GF-D8 (cell line): ENCODE measurements around the gene HSD17B4.
A peak's percentile ranks its signal among the peaks of the same experiment; 100 is the strongest.
"Not testable (repeated sequence)": the region's sequence is repeated elsewhere in the genome, so short reads cannot be mapped to it uniquely, and the experiment has no call there.

ENCODE experiments used
- DNase-seq: peaks from one replicate; lab custom pipeline; 2025; lab: John Stamatoyannopoulos, UW

HSD17B4 gene, protein sequence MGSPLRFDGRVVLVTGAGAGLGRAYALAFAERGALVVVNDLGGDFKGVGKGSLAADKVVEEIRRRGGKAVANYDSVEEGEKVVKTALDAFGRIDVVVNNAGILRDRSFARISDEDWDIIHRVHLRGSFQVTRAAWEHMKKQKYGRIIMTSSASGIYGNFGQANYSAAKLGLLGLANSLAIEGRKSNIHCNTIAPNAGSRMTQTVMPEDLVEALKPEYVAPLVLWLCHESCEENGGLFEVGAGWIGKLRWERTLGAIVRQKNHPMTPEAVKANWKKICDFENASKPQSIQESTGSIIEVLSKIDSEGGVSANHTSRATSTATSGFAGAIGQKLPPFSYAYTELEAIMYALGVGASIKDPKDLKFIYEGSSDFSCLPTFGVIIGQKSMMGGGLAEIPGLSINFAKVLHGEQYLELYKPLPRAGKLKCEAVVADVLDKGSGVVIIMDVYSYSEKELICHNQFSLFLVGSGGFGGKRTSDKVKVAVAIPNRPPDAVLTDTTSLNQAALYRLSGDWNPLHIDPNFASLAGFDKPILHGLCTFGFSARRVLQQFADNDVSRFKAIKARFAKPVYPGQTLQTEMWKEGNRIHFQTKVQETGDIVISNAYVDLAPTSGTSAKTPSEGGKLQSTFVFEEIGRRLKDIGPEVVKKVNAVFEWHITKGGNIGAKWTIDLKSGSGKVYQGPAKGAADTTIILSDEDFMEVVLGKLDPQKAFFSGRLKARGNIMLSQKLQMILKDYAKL

DNA sequence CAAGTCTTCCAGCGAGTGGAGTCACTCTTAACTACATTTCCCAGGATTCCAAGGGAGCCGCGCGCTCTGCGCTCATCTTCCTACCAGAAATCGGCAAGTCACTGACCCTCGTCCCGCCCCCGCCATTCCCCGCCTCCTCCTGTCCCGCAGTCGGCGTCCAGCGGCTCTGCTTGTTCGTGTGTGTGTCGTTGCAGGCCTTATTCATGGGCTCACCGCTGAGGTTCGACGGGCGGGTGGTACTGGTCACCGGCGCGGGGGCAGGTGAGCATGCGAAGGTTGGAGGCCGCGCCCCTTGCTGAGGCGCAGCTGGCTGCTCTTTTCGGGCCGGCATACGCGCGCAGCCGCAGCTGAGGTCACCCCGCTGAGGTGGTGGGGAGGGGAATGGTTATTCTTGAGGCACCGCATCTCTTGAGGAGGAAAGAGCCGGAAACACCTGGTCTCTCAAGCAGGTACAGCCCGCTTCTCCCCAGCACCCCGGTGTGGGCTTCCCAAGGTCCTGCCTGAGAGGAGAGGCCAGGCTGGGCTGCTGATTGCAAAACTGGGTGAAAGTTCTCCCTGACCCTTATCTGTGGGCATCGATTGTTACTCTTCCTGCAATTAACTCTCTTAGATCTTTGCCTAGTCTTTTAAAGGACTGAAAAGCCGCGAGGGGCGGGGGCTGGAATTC lies at the start of gene HSD17B4:
Gene HSD17B4, plus strand, starts transcription at position 125 of the 667 bp plus-strand sequence. Its CDS starts 79 bp downstream, at position 204.
- DNase-seq = peak; percentile 24

DNA sequence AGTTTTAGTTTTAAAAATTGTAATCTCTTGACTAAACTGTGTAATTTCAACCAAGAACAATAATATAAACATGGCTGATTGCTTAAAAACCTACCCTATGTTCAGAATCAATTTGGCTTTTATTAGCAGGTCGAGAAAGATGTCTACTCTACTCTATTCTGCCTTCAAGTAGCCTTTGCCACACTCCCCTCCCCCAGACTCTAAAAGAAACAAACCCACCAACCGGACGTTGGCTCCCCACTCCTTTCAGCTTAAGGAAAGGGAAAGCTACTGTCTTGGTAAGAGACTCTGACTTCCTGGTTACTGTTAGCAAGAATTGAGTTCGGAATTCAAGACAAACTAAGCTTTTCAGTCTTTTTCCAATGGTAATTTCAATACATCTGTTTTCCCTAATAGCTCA lies 49.7 kb upstream of the HSD17B4 start:
- DNase-seq = no peak

DNA sequence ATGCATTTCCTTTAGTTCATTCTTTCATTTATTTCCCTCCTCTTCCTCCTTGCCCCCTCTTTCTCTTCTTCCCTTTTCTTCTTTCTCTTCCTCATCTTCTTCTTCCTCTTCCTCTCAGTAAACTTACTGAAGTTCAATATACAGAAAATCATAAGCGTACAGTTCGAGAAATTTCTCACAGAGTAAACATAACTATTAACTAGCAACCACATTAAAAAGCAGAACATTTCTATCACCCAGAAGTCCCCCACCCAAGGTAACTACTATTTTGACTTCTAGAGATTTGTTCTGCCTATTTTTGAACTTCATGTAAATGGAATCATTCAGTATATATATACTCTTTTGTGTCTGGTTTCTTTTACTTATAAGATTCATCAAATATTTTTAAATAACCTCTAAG lies 48.3 kb upstream of the HSD17B4 start:
- DNase-seq = no peak

DNA sequence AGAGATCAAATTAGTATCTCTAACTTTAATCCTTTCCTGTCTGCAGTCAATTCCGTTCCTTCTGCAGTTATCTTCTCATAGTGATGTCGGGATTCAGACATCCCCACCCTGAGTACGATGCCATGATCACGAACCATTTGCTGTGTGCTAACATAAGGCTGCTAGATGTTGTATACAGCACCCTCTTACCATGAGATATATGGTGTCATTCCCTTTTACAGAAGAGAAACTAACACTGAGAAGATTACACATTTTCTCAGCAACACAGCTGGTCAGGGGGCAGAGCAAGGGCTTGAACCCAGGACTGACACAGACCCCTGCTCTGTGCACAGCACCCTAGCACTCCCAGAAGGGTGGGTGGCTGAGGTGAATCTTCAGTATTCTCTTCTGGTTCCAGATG lies 46.9 kb upstream of the HSD17B4 start:
- no peak for DNase-seq

DNA sequence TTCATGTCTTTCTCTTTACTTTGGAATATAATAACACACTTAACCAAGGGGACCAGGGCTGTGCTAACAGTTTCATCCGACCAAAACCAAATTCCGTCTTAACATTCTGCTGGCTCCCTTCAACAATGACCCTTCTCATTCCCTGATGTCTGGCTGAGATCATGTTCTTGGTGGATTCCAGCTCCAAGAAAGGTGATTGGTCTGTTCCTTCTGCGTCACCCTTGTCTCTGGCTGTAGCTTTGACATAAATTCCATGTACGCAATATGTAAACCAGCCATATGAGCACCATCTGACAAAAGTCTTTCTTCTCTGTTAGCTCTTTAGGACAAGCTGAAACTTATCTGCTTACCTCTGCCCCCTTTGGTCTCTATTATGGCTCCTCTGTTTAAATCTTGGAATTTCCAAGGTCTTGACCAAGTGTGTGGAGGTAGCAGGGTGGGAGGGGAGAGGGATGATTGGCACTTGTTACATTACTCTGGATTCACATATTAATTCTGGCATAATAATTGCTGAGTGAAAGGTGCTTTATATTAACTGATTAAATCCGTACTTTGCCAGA lies 45.7 kb upstream of the HSD17B4 start:
- DNase-seq = no peak

DNA sequence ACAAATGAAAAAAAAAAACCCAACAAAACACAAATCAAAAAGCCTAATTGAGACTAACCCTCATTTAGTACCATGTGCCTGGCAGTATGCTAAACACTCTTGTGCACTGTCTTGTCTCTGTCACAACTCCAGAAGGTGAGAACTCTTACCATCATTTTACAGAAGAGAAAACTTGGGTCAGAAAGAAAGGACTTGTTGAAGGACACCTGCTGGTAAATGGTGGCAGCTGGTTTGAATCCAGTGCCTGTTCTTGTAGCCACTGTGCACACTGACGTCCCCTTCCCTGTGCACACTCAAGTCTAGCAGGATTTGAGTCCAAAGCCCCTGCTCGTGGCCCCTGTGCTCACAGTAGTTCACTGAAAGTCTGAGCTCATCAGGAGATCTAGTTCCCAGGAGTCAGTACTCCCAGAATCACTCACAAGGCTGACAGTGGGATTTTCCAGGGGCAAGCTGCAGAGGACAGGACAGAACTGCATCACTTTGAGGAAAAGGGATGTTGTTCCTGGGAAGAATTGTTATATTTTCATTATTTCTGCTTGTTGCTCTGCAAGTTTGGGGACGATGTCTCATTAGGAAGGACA lies 43.0 kb upstream of the HSD17B4 start:
- DNase-seq = no peak

DNA sequence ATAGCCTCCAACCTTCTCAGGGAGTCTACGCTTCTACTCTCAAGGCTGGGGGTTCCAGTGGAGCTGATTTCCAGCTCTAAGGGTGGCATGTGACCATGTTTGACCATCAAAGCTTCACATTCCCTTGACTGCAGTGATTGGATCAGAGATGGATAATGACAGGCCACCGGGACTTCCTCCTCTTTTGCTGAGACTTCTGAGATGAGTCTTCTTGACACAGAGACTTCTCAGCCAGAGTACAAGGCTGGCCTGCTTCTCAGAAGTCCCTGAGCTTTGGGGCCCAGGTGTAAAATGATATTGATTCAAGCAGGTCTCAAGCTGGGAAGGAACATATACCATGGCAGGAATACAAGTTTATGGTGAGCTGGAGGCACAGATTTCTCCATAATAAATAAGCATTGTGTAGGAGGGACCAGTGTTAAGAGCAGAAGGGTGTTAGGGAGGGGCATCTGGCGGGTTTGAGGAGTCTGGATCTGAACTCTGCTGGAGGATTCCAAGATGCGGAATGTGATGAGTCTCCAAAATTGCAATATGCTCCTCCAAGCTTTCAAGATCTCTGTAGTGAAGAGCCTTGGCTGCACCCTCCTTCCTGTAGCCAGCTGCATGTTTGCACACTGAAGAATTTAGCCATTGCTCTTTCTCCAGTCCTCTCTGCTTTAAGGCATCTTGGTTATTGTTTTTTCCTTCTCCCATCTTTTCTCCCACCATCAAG lies 41.7 kb upstream of the HSD17B4 start:
- no peak for DNase-seq

DNA sequence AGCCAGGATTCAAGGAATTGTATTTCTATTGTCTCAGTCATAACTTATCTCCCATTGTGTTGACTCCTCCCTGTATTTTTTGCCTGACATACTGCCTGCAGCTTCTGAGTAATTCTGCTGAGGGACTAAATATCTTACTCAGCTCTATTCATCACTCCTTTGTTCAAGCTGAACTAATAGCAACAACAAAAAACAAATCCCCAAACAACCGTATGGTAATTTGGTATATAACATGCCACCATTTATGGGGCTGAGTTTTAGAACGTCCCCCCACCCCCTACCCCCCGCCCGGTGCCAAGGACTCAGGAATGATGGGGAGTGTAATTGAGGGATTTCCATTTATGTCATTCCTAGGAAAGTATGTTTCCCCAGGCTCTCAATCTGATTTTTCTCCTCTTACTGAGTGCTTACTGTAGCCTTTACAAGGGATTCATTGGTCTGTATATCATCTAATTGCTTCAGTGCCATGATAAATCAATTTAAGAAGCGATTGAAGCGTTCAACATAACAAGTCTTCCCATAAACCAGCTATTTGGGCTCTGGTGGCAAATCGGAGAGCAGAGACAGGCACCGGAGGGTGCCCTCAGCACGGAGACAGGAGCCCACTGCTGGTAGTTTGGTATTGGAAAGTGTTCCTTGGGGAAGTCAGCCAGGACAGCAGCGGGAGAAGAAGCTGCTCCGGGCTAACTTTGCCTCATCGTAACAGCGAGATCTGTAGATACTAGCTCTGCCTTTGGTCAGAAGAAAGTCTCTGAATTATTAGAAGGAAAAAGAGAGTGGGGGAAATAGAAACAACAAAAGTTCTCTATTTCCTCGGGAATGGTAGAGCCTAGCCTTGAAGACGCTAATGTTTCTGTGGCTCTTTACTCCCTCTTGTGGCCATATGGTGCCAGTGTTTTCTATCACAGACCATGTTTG lies 40.7 kb upstream of the HSD17B4 start:
- DNase-seq = peak; percentile 33

DNA sequence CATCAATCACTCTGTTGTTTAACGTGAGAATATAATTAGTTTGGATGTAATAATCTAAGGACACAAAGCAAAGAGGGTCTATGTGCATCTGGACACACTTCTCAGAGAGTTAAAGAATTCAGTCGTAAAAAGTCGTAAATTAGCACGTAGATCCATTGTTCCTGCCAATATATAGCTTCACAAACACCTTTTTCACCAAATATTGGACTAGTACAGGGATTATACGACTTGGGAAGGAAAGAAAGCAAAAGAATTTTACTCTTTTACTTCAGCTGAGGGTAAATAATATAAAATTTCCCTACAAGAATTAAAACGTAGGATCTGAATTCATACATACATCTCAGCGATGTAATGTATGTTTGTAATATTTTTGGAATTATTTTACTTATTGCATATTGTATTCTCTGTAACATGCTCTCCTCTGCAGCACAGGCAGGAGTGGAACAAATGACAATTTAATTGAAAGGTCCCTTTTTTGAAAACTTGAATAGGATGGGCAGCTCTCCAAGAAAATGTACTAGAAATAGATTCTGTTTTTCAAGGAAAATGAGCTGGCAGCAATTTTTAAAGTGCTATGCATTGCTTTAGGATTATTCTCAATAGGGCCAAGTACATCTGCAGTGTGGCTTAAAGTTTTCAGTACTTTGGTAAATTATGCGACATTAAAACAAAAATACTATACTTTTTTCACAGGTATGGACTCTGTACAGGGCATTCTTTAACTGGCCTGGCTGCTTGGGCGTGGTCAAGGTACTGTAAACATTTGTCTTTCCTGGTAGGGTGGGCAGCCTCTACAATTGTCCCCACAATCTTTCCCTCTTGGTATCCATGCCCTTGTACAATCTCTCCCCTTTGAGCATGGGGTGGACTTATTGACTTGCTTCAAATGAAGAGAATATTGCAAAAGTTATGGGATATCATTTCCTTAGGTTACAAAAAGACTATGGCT lies 39.7 kb upstream of the HSD17B4 start:
- no peak for DNase-seq

DNA sequence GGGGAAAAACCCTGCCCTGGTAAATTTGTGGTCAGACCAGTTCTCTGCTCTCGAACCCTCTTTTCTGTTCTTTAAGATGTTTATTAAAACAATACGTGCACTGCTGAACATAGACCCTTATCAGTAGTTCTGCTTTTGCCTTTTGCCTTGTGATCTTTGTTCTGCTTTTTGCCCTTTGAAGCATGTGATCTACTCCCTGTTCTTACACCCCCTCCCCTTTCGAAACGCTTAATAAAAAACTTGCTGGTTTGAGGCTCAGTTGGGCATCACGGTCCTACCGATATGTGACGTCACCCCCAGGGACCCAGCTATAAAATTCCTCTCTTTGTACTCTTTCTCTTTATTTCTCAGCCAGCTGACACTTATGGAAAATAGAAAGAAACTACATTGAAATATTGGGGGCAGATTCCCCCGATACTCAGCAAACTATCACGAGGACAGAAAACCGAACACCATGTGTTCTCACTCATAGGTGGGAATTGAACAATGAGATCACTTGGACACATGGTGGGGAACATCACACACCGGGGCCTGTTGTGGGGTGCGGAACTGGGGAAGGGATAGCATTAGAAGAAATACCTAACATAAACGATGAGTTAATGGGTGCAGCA lies 38.1 kb upstream of the HSD17B4 start:
- DNase-seq = peak; percentile 71

DNA sequence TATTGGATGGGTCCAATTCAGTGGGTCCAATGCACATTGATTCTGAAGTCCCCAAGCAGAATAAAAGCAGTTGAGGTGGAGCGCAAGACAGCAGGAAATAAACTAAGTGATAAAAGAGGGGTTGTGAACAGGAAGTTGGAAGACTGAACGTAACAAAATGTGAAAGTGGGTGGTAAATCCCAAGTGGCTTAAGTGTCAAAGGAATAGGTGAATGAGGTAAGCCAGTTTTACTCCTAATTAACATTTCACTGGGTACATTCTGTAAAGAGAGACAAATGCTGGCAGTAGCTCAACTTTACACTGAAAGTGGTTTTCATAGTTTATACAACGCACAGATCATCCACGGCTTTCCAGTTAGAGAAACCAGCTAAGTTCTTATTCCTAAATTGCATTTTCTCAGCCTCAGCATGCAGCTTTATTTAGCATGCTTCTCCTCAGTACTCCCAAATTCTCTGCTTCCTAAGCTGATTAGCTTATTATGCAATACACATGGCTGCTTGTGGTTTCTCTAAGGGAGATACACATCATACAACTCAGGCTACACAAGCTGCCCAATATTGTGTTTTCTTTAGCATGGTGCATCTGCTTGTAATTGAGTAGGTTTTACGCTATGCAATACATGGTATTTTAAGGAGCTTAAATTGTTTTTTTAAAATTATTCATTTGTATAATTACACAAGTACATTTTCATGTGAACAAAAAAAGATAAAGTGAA lies 34.2 kb upstream of the HSD17B4 start:
- peak; percentile 40 for DNase-seq

DNA sequence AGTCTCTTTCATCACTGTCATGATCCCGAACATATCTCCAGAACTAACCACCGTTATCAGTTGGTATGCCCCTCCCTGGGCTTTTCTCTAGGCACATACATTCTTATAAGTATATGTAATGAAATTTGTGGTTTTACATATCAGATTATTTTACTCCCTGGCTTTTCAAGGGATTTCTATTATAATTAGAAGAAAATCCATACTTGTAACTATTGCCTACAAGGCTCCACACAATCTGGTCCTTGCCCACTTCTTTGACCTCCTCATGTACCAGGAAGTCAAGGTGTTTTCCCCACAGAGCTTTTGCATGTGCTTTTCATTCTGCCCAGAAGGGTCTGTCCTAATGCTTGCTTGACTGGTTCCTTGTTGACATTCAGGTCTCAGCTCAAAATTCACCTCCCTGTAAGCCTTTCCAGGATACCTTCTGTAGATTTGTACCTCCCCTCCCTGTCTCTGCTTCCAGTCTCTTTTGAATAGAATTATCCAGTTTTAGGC lies 33.6 kb upstream of the HSD17B4 start:
- no peak for DNase-seq

DNA sequence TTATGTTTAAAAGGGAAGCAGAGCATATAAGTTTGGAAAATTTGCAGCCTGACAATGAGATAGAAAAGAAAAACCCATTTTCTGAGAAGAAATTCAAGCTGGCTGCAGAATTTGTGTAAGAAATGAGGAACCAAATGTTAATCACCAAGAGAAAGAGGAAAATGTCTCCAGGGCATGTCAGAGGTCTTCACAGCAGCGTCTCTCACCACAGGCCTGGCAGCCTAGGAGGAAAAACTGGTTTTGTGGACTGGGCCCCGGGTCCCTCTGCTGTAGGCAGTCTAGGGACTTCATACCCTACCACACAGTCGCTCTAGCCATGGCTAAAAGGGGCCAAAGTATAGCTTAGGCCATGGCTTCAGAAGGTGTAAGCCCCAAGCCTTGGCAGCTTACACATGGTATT lies 32.1 kb upstream of the HSD17B4 start:
- peak; percentile 1 for DNase-seq

DNA sequence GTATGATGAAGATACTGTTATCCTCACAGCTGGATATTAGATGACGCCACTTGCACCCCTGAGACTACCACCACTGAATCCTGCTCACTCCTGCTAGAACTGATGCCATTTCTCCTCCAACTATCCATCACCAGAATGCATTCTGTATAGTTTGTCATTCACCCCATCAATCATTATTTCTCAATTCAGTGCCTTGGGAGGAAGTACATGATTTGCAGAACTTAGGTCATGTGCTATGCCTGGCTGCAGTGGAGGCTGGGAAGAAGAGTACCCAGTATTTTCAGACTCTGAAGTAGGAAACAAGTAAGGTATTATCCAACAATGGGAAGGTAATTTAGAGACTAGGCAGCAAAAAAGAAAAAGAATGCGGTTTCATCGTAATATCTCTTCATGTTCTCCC lies 26.2 kb upstream of the HSD17B4 start:
- no peak for DNase-seq

DNA sequence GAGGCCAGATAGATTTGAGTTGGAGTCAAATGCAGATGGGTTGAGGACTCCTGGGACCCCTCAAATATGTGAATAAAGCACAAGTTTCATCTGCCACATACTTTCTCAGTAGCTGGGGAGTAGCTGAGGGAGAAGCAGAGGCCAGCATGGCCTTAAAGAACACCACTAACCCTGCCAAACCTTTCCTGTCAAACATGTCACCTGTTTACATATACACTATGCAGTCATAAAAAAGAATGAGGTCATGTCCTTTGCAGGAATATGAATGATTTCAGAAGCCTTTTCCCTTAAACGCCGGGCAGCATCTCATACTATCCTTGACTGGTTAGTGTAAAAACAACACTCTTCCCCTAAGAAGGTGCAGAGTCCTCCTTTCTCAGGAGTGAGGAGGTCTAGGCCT lies 25.2 kb upstream of the HSD17B4 start:
- no peak for DNase-seq

DNA sequence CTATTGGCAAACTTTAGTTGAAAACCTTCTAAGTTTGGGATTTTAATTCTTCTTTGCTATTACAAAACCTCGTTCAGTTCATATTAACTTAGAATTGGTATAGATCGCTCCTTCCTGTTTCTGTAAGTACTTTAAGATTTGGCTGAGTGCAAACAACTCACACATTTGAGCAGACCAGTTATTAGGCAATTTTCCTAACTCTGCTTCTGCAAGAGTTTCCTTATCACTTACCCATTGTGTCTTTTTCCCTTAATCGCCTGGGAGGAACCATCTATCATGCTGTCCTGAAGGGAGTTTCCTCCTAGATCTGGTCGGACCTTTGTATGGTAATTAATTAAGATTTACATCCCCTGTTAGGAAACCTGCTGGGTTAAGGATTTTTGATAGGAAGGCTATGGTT lies 24.7 kb upstream of the HSD17B4 start:
- DNase-seq = peak; percentile 34

DNA sequence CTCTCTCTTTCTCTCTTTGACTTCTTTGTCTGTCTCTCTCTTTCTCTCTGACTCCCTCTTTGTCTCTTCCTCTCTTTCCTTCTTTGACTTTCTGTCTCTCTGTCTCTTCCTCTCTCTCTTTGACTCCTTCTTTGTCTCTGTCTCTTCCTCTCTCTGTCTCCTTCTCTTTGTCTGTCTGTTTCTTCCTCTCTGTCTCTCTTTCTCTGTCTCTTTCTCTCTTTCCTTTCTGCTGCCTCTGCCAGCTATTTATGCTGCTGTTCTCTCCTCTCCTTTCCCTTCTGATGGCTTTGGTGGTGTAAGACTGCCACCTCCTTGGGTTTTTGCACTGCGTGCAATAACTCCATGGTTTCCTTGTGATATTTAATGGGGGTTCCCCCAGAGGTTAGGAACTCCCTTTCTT lies 24.1 kb upstream of the HSD17B4 start:
- DNase-seq = not testable (repeated sequence)

DNA sequence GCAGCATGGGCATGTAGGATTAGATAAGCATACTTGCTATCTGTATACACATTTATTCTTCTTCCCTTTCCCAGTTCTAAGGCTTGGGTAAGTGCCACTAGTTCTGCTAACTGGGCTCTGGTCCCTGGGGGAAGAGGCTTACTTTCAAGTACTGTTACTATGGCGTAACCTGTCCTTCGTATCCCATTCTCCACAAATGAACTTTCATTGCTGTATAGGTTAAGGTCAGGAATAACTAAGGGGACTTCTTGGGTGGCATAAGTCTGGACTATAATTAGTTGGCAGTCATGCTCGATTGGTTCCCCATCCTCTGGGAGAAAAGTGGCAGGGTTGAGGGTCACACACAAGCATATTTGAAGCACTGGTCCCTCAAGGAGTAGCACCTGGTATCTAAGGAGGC lies 23.7 kb upstream of the HSD17B4 start:
- not testable (repeated sequence) for DNase-seq
